HepG2 (cell line): ENCODE measurements around the gene LIPT1. TPM values are rescaled to one million over a fixed set of nuclear protein-coding genes. Genes with fewer than 3 reads are reported as not detected.

Experiments used
- BRCA1 ChIP-seq: sonication (generic); formaldehyde crosslinking; IDR thresholded peaks from 2 replicates; pipeline ENCODE4 v1.4.0; 2020; ENCODE audit warnings: missing genetic modification reagents
- FOXK1 ChIP-seq: sonication (generic); formaldehyde crosslinking; IDR thresholded peaks from 2 replicates; pipeline ENCODE4 v1.4.0; 2020; ENCODE audit warnings: low read depth, missing genetic modification reagents, borderline replicate concordance
- GTF3A ChIP-seq: sonication (generic); formaldehyde crosslinking; conservative IDR thresholded peaks from 2 replicates; pipeline ENCODE4 v1.4.0; 2020; ENCODE audit warnings: mild to moderate bottlenecking, missing genetic modification reagents
- HCFC1 ChIP-seq: fragments of 150-350 bp; IDR thresholded peaks from 2 replicates; pipeline ENCODE4 v1.6.1; 2014; ENCODE audit warnings: low read depth, low read length
- HDAC1 ChIP-seq: sonication (generic); formaldehyde crosslinking; IDR thresholded peaks from 2 replicates; pipeline ENCODE4 v1.5.1; 2020; ENCODE audit warnings: mild to moderate bottlenecking, missing genetic modification reagents
- NCOA5 ChIP-seq: sonication (generic); formaldehyde crosslinking; IDR thresholded peaks from 2 replicates; pipeline ENCODE4 v1.4.0; 2020; ENCODE audit warnings: missing genetic modification reagents
- ONECUT2 ChIP-seq: sonication (generic); formaldehyde crosslinking; IDR thresholded peaks from 2 replicates; pipeline ENCODE4 v1.4.0; 2020; ENCODE audit warnings: missing genetic modification reagents
- PITX1 ChIP-seq: sonication (generic); formaldehyde crosslinking; IDR thresholded peaks from 2 replicates; pipeline ENCODE4 v1.5.1; 2020; ENCODE audit warnings: mild to moderate bottlenecking, missing genetic modification reagents
- SAP130 ChIP-seq: IDR thresholded peaks from 2 replicates; pipeline ENCODE4 v1.6.1; 2016; ENCODE audit warnings: low read depth
- SIX1 ChIP-seq: sonication (generic); formaldehyde crosslinking; IDR thresholded peaks from 2 replicates; pipeline ENCODE4 v1.4.0; 2020; ENCODE audit warnings: missing genetic modification reagents, borderline replicate concordance
- TEAD3 ChIP-seq: optimal IDR thresholded peaks from 2 replicates; pipeline ENCODE3; 2016; ENCODE audit warnings: borderline replicate concordance
- ZNF282 ChIP-seq: fragments of 450-650 bp; IDR thresholded peaks from 2 replicates; pipeline ENCODE4 v1.6.1; 2018; ENCODE audit not compliant: partially characterized antibody
- ZNF331 ChIP-seq: sonication (generic); formaldehyde crosslinking; IDR thresholded peaks from 2 replicates; pipeline ENCODE4 v1.4.0; 2020; ENCODE audit warnings: missing genetic modification reagents
- ZNF772 ChIP-seq: sonication (generic); formaldehyde crosslinking; IDR thresholded peaks from 2 replicates; pipeline ENCODE4 v1.5.0; 2020; ENCODE audit warnings: mild to moderate bottlenecking, missing genetic modification reagents
- polyA plus RNA-seq, 8 experiments: library from polyadenylated mRNA; depleted of rRNA in 3 of 8; stranded (reverse) in 7 of 8; unstranded in 1 of 8; fragments of >200 nt; fragmentation: Illumina TruSeq in 4 of 8; extraction: Trizol in 4 of 8; gene quantifications; 2 replicates each; pipeline versions ENCODE4 v1.2.1 to v1.2.3, GENCODE V29; 2011 to 2016; ENCODE audit warnings: low read depth in 4 of 8, missing spikeins in 1 of 8, mixed read lengths in 1 of 8; ENCODE audit not compliant: insufficient read depth in 1 of 8
- total RNA-seq, 5 experiments: library from RNA; depleted of rRNA; stranded (reverse); fragments of >200 nt; fragmentation: Illumina TruSeq; extraction: Trizol; gene quantifications; 2 replicates each; pipeline ENCODE4 v1.2.3, GENCODE V29; 2016; ENCODE audit warnings: low read depth in 1 of 5
- TF ChIP-seq, protein P1 (sequence below): IDR thresholded peaks from 2 replicates; pipeline ENCODE4 v1.6.1; 2012; ENCODE audit warnings: inconsistent platforms
- TF ChIP-seq, protein P2 (sequence below): sonication (generic); formaldehyde crosslinking; IDR thresholded peaks from 2 replicates; pipeline ENCODE4 v1.8.0; 2022; ENCODE audit warnings: low read depth, missing genetic modification reagents
- TF ChIP-seq, protein P3 (sequence below), 2 experiments: fragments of 450-650 bp in 1 of 2; sonication (generic) in 1 of 2; formaldehyde crosslinking; IDR thresholded peaks; 2 replicates each; pipeline versions ENCODE4 v1.5.0 to v1.8.0; 2020 to 2022; ENCODE audit warnings: mild to moderate bottlenecking in 1 of 2, missing genetic modification reagents in 1 of 2
- TF ChIP-seq, protein P4 (sequence below): sonication (generic); formaldehyde crosslinking; IDR thresholded peaks from 2 replicates; pipeline ENCODE4 v1.5.0; 2020; ENCODE audit warnings: mild to moderate bottlenecking, missing genetic modification reagents, borderline replicate concordance
- TF ChIP-seq, protein P5 (sequence below): sonication (generic); formaldehyde crosslinking; IDR thresholded peaks from 2 replicates; pipeline ENCODE4 v1.4.0; 2020; ENCODE audit warnings: mild to moderate bottlenecking, missing genetic modification reagents

The LIPT1 gene
- total and polyA plus RNA-seq, 2 of the 13 experiments (the other 11 are each of a cell fraction or from before 2014, with no cell fraction given) = 8.0 to 9.6 TPM

DNA sequence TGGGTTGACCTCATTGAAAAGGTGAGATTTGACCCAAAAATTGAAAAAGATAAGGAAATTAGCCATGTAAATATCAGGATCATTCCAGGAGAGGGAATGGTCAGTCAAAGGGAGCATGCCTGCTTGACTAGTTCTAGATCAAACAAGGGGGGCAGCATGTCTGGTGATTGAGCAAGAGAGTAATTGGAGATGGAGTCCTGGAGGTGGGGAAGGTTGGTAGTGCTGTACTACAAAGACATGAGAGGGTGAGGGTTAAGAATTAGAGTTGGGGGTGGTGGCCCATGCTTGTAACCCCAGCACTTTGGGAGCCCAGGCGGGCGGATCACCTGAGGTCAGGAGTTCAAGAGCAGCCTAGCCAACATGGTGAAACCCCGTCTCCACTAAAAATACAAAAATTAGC, 28.3 kb downstream of the LIPT1 start (continued):
- TF ChIP-seq GTF3A (0 out of 2 replicates have a peak, but pooled peaks have one; percentile 29), SAP130 (peak; percentile 80), ZNF331 (CRISPR knock-in tag) (peak; percentile 56), NCOA5 (CRISPR knock-in tag) (no peak), ZNF772 (CRISPR knock-in tag) (peak; percentile 40; the same call in 1 of the 2 replicates), FOXK1 (peak; percentile 47; the same call in 1 of the 2 replicates), TEAD3 (peak; percentile 75), SIX1 (CRISPR knock-in tag) (peak; percentile 95), ZNF282 (no peak), BRCA1 (no peak), PITX1 (0 out of 2 replicates have a peak, but pooled peaks have one; percentile 43), HCFC1 (no peak), HDAC1 (CRISPR knock-in tag) (0 out of 2 replicates have a peak, but pooled peaks have one; percentile 14), ONECUT2 (CRISPR knock-in tag) (0 out of 2 replicates have a peak, but pooled peaks have one; percentile 9)
- TF ChIP-seq, protein P1, sequence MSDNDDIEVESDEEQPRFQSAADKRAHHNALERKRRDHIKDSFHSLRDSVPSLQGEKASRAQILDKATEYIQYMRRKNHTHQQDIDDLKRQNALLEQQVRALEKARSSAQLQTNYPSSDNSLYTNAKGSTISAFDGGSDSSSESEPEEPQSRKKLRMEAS = peak; percentile 61; the same call in 1 of the 2 replicates
- TF ChIP-seq, protein P2, sequence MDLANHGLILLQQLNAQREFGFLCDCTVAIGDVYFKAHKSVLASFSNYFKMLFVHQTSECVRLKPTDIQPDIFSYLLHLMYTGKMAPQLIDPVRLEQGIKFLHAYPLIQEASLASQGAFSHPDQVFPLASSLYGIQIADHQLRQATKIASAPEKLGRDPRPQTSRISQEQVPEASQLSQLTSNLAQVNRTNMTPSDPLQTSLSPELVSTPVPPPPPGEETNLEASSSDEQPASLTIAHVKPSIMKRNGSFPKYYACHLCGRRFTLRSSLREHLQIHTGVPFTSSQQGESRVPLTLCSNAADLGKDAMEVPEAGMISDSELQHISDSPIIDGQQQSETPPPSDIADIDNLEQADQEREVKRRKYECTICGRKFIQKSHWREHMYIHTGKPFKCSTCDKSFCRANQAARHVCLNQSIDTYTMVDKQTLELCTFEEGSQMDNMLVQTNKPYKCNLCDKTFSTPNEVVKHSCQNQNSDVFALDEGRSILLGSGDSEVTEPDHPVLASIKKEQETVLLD (CRISPR knock-in tag) = no peak
- TF ChIP-seq, protein P3, sequence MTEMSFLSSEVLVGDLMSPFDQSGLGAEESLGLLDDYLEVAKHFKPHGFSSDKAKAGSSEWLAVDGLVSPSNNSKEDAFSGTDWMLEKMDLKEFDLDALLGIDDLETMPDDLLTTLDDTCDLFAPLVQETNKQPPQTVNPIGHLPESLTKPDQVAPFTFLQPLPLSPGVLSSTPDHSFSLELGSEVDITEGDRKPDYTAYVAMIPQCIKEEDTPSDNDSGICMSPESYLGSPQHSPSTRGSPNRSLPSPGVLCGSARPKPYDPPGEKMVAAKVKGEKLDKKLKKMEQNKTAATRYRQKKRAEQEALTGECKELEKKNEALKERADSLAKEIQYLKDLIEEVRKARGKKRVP (CRISPR knock-in tag; IDR thresholded peaks at IDR 0.05) = 0 out of 4 replicates have a peak, but pooled peaks of 1 of the 2 experiments have one; percentile 42
- TF ChIP-seq, protein P4, sequence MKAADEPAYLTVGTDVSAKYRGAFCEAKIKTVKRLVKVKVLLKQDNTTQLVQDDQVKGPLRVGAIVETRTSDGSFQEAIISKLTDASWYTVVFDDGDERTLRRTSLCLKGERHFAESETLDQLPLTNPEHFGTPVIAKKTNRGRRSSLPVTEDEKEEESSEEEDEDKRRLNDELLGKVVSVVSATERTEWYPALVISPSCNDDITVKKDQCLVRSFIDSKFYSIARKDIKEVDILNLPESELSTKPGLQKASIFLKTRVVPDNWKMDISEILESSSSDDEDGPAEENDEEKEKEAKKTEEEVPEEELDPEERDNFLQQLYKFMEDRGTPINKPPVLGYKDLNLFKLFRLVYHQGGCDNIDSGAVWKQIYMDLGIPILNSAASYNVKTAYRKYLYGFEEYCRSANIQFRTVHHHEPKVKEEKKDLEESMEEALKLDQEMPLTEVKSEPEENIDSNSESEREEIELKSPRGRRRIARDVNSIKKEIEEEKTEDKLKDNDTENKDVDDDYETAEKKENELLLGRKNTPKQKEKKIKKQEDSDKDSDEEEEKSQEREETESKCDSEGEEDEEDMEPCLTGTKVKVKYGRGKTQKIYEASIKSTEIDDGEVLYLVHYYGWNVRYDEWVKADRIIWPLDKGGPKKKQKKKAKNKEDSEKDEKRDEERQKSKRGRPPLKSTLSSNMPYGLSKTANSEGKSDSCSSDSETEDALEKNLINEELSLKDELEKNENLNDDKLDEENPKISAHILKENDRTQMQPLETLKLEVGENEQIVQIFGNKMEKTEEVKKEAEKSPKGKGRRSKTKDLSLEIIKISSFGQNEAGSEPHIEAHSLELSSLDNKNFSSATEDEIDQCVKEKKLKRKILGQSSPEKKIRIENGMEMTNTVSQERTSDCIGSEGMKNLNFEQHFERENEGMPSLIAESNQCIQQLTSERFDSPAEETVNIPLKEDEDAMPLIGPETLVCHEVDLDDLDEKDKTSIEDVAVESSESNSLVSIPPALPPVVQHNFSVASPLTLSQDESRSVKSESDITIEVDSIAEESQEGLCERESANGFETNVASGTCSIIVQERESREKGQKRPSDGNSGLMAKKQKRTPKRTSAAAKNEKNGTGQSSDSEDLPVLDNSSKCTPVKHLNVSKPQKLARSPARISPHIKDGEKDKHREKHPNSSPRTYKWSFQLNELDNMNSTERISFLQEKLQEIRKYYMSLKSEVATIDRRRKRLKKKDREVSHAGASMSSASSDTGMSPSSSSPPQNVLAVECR (CRISPR knock-in tag) = peak; percentile 48; the same call in 1 of the 2 replicates
- TF ChIP-seq, protein P5, sequence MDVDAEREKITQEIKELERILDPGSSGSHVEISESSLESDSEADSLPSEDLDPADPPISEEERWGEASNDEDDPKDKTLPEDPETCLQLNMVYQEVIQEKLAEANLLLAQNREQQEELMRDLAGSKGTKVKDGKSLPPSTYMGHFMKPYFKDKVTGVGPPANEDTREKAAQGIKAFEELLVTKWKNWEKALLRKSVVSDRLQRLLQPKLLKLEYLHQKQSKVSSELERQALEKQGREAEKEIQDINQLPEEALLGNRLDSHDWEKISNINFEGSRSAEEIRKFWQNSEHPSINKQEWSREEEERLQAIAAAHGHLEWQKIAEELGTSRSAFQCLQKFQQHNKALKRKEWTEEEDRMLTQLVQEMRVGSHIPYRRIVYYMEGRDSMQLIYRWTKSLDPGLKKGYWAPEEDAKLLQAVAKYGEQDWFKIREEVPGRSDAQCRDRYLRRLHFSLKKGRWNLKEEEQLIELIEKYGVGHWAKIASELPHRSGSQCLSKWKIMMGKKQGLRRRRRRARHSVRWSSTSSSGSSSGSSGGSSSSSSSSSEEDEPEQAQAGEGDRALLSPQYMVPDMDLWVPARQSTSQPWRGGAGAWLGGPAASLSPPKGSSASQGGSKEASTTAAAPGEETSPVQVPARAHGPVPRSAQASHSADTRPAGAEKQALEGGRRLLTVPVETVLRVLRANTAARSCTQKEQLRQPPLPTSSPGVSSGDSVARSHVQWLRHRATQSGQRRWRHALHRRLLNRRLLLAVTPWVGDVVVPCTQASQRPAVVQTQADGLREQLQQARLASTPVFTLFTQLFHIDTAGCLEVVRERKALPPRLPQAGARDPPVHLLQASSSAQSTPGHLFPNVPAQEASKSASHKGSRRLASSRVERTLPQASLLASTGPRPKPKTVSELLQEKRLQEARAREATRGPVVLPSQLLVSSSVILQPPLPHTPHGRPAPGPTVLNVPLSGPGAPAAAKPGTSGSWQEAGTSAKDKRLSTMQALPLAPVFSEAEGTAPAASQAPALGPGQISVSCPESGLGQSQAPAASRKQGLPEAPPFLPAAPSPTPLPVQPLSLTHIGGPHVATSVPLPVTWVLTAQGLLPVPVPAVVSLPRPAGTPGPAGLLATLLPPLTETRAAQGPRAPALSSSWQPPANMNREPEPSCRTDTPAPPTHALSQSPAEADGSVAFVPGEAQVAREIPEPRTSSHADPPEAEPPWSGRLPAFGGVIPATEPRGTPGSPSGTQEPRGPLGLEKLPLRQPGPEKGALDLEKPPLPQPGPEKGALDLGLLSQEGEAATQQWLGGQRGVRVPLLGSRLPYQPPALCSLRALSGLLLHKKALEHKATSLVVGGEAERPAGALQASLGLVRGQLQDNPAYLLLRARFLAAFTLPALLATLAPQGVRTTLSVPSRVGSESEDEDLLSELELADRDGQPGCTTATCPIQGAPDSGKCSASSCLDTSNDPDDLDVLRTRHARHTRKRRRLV (CRISPR knock-in tag) = no peak
